Upper lobe of left lung (tissue), 4 donors: ENCODE results near the gene ITGA5.

ENCODE experiments used
- POLR2A ChIP-seq, 4 donors: fragments of 450-650 bp; IDR thresholded peaks; one replicate each; pipeline ENCODE4 v1.5.1; 2016 to 2017; ENCODE audit warnings: antibody characterized with exemption in 4 of 4, mild to moderate bottlenecking in 2 of 4
- TF ChIP-seq, protein P1 (sequence below), 6 experiments: fragments of 450-650 bp in 4 of 6; fragments of 200-600 bp in 2 of 6; sonication (generic) in 2 of 6; IDR thresholded peaks; one replicate each; pipeline ENCODE4 v1.5.1; 2016 to 2019; ENCODE audit warnings: antibody characterized with exemption in 6 of 6

DNA sequence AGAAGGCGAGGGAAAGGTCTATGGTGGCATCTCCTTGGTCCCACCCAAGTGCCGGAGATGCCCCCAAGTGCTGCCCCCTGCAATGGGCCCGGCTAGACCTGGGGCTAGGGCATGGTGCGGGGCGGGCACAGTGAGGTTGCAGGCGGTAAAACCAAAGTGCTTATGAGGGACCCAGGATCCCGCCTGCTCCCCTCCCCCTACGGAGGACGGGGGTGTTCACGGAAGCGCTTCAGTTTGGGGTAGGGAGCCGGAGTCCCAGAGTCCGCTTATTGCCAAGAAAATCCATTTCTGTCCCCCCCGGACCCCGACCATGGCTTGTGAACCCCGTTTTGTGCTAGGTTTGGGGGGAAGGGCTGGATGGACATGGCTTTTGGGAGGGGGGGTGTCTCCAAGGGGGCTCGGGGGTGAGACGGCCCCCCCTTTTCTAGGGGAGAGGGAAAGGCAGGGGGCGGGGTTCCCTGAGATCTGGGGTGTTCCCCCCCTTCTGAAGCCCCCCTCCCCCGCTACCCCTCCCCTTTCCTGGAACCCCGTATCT, 49.4 kb downstream of the ITGA5 start:
- TF ChIP-seq, protein P1, sequence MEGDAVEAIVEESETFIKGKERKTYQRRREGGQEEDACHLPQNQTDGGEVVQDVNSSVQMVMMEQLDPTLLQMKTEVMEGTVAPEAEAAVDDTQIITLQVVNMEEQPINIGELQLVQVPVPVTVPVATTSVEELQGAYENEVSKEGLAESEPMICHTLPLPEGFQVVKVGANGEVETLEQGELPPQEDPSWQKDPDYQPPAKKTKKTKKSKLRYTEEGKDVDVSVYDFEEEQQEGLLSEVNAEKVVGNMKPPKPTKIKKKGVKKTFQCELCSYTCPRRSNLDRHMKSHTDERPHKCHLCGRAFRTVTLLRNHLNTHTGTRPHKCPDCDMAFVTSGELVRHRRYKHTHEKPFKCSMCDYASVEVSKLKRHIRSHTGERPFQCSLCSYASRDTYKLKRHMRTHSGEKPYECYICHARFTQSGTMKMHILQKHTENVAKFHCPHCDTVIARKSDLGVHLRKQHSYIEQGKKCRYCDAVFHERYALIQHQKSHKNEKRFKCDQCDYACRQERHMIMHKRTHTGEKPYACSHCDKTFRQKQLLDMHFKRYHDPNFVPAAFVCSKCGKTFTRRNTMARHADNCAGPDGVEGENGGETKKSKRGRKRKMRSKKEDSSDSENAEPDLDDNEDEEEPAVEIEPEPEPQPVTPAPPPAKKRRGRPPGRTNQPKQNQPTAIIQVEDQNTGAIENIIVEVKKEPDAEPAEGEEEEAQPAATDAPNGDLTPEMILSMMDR (IDR thresholded peaks at IDR 0.05) = no peak
- no peak for TF ChIP-seq POLR2A (IDR thresholded peaks at IDR 0.05)
